HG03575 (cell line): ENCODE measurements around the gene LIMS2.

ENCODE experiments used
- ATAC-seq: cut with Tn5 transposase; IDR thresholded peaks from one replicate; pipeline ENCODE4 v1.9.1; 2021; ENCODE audit not compliant: unreplicated experiment, insufficient number of reproducible peaks, low FRiP score; ENCODE audit errors: extremely low read depth

Gene LIMS2

DNA sequence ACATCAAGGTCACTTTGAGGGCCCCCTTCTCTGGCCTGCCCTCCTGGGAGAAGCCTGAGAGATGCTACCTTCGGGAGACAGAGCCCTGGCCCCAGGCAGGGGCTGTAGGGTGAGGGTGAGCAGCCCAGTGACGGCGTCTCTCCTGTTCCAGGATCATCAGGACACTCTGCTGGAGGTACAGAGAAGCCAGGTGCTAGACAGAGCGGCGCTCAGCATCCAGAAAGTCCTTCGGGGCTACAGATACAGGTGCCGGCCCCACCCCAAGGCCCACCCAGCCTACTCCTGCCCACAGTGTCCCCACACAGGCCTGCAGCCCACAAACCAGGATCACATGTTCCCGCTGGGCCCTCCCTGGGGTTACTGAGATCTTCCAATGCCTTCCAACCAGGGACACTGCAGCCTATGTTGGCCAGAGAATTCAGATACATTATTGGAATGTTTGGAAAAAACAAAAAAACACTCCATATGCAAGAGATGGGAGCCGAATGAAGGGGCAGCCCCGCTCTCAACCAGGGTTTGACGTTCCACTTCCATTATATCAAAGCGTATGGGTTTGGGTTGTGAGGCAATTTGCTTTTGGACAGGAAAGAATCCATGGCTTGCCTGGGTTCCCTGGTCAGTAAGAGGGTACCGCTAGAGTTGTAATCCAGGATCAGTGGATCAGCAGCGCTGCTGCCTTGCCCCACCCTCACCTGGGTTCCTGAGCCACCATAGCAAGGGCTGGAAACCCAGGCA lies 78.9 kb downstream of the LIMS2 start:
- ATAC-seq = no peak

DNA sequence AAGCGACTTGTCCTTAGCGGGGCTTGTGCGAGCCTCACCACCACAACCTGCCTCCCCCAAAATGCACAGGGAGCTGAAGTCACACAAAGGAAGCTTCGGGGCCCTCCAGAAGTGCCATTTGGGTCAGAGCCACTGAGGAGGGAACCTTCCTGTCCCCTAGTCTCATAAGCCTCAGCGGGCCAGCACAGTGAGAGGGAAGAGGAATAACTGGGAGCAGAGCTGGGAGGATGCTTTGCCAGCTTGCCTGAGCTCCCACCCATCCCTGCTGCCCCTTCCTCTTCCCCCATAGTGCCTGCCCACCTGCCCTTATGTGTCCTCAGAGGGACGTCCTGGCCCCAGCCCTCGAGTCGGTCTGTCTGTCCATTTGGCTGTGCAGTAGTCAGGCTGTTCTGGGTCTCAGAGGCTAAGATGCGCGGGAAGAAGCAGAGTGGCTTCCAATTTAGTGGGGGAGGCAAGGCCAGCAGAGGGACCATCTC lies 81.2 kb downstream of the LIMS2 start:
- ATAC-seq = no peak

- ATAC-seq = no peak
Measured at GRCh38 chr2:127593228-127594115, 81.9 kb downstream of the LIMS2 start.

- no peak for ATAC-seq
Measured at GRCh38 chr2:127592761-127593227, 82.5 kb downstream of the LIMS2 start.

DNA sequence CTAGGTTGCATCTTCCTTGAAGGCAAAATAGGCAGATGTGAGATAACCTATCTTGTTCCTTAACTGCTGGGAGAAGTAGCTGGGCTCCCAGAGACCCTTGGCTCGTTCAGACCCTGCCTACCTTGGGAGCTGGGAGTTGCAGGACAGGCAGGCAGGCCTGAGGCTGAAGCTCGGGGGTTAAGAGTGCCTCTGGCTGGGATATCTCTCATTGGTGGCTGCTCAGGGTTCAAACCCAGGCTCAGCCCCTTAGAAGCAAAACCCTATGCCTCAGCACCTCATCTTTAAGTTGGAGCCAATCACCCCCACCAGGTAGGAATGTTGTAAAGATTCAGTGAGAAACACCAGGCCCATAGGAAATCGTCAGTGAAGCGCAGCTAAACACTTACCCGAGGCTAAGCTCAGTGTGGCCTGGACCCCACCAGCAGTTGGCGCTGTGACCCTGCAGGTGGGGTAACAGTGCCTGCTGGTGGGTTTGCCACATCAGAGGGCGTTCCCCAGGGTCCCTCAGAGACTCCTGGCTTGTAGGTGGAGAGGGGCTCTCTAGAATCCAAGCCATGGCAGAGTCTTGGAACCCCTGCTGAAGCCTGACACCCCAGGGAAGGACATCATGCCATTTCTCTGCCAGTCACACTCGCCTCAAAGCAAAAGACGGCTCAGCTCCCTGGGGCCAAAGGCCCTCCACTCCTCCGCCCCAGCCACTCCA lies 84.0 kb downstream of the LIMS2 start:
- no peak for ATAC-seq

GRCh38 chr2:127590386-127591190 lies 84.7 kb downstream of the LIMS2 start:
- ATAC-seq = no peak

GRCh38 chr2:127589841-127590240 lies 85.5 kb downstream of the LIMS2 start:
- no peak for ATAC-seq

GRCh38 chr2:127589358-127589757 lies 86.0 kb downstream of the LIMS2 start:
- no peak for ATAC-seq
